HG03159 (cell line): ENCODE data around the gene MINDY4.

ENCODE experiments used
- ATAC-seq: cut with Tn5 transposase; IDR thresholded peaks from one replicate; pipeline ENCODE4 v1.9.1; 2021; ENCODE audit warnings: mild to moderate bottlenecking, moderate library complexity; ENCODE audit not compliant: unreplicated experiment

MINDY4 gene

GRCh38 chr7:30770845-30771173 lies 408 bp upstream of the MINDY4 start:
- ATAC-seq = no peak

GRCh38 chr7:30771880-30772425 lies 736 bp downstream of the MINDY4 start:
- peak; percentile 35 for ATAC-seq

- ATAC-seq = no peak
Measured at GRCh38 chr7:30772984-30773383, 1.8 kb downstream of the MINDY4 start.

GRCh38 chr7:30775992-30776391 lies 4.8 kb downstream of the MINDY4 start:
- no peak for ATAC-seq

GRCh38 chr7:30776971-30777370 lies 5.8 kb downstream of the MINDY4 start:
- no peak for ATAC-seq

GRCh38 chr7:30778255-30779025 lies 7.2 kb downstream of the MINDY4 start:
- no peak for ATAC-seq

- ATAC-seq = no peak
Measured at GRCh38 chr7:30779574-30779973, 8.4 kb downstream of the MINDY4 start.

- no peak for ATAC-seq
Measured at GRCh38 chr7:30780941-30781340, 9.7 kb downstream of the MINDY4 start.

GRCh38 chr7:30782690-30783089 lies 11.5 kb downstream of the MINDY4 start:
- no peak for ATAC-seq

GRCh38 chr7:30785786-30786185 lies 14.6 kb downstream of the MINDY4 start:
- no peak for ATAC-seq

GRCh38 chr7:30787486-30787885 lies 16.3 kb downstream of the MINDY4 start:
- no peak for ATAC-seq

- ATAC-seq = no peak
Measured at GRCh38 chr7:30788640-30789333, 17.6 kb downstream of the MINDY4 start.

- no peak for ATAC-seq
Measured at GRCh38 chr7:30789334-30789711, 18.1 kb downstream of the MINDY4 start.

- ATAC-seq = no peak
Measured at GRCh38 chr7:30790356-30790755, 19.1 kb downstream of the MINDY4 start.

GRCh38 chr7:30791114-30791513 lies 19.9 kb downstream of the MINDY4 start:
- no peak for ATAC-seq

- ATAC-seq = no peak
Measured at GRCh38 chr7:30795161-30795948, 24.1 kb downstream of the MINDY4 start.

- ATAC-seq = no peak
Measured at GRCh38 chr7:30796105-30796869, 25.1 kb downstream of the MINDY4 start.

GRCh38 chr7:30797176-30798040 lies 26.2 kb downstream of the MINDY4 start:
- no peak for ATAC-seq

- ATAC-seq = peak; percentile 79
Measured at GRCh38 chr7:30799206-30799975, 28.2 kb downstream of the MINDY4 start.
